GM12892 (cell line): ENCODE data around the gene CAMKK2.
"Not testable (repeated sequence)": the region's sequence is repeated elsewhere in the genome, so short reads cannot be mapped to it uniquely, and the experiment has no call there.

Experiments
- DNase-seq: peaks from one replicate; pipeline ENCODE4 v3.0.0; 2011; ENCODE audit not compliant: insufficient read length
- FAIRE-seq: peaks from 2 replicates; lab custom pipeline; 2011; peaks lifted over from hg19 to GRCh38; lab: Jason Lieb, UNC
- POLR2A ChIP-seq: IDR thresholded peaks from 2 replicates; pipeline ENCODE4 v1.6.1; 2011; ENCODE audit warnings: low read depth, low read length, control low read depth
- POLR2AphosphoS5 ChIP-seq: IDR thresholded peaks from 2 replicates; pipeline ENCODE4 v1.6.1; 2011; ENCODE audit warnings: low read depth, low read length, control low read depth
- TAF1 ChIP-seq: IDR thresholded peaks from 2 replicates; pipeline ENCODE4 v1.6.1; 2011; ENCODE audit warnings: low read depth, mild to moderate bottlenecking, control low read depth, low read length, borderline replicate concordance

CAMKK2 gene

DNA sequence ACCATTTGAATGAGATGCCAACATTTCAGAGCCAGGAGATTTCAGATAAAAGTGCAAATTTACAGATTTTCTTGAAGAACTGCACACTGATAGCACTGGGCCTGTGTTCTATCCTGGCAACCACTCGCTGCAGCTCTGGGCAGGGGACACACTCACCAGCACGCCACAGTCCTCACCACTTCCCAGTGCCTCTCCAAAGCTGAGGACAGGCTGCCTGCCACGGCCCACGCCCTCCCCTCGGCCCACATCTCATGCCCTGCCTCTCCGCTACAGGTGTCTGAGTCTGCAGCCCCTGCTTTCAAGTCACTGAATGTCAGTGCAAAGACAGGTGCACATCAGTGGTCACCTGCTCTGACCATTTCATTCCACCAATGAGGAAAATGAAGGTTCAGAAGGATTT lies 12.7 kb downstream of the CAMKK2 start:
- DNase-seq (no peak), FAIRE-seq (no peak)
- no peak for TF ChIP-seq POLR2A
- TF ChIP-seq POLR2AphosphoS5: no peak
- TF ChIP-seq TAF1: no peak

DNA sequence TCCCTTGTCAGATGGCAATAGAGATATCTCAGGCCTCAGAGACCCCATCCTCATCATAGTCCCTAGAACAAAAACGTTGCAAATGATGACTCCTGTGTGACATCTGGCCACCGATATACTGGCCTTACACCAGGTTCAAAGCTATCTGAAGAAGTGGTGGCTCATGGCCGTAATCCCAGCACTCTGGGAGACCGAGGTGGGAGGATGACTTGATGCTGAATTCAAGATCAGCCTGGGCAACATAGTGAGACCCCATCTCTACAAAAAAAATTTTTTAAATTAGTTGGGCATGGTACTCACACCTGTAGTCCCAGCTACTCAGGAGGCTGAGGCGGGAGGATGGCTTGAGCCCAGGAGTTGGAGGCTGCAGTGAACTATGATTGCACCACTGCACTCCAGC lies 13.1 kb downstream of the CAMKK2 start:
- no peak for TF ChIP-seq TAF1
- no peak for TF ChIP-seq POLR2A
- TF ChIP-seq POLR2AphosphoS5: no peak
- FAIRE-seq: no peak
- no peak for DNase-seq

DNA sequence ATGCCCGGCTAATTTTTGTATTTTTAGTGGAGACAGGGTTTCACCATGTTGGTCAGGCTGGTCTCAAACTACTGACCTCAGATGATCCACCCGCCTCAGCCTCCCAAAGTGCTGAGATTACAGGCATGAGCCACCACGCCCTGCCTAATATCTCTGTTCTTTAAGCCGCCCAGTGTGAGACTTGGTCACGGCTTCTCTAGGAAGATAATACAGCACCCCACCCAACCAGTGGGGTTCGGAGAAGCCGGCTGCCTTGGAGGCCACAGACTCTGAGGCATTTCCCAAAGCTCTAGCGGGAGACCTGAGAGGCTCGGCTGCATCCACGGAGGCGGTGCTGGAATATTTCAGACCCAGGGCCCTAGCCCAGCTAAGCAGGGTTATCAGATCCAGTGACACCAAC lies 13.6 kb downstream of the CAMKK2 start:
- DNase-seq, FAIRE-seq: not testable (repeated sequence)

DNA sequence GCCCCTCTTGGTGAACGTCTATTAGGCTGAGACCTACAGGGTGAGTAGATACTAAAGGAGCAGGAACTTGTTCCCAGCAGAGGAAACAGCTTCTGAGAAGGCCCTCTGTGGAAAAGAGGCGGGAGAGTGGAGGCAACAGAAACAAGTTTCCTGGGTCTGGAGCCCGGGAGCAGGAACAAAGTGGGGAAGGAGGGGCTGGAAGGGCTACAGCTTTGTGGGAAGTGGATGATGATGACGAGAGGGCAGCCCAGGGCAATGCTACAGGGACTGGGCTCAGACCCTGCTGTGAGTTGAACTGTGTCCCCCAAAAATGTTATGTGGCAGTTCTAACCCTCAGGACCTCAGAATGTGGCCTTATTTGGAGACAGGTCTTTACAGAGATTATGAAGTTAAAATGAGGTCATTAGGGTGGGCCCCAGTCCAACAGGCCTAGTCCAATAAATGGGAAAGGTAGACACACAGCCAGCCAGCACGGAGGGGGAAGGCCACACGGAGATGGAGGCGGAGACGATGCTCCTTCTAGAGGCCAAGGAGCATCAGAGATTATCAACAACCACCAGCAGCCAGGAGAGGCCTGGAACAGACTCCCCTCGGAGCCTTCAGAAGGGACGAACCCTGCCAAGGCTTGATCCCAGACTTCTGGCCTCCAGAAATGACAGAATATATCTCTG lies 14.3 kb downstream of the CAMKK2 start:
- DNase-seq (no peak), FAIRE-seq (no peak)
- no peak for TF ChIP-seq POLR2A
- TF ChIP-seq POLR2AphosphoS5: no peak
- no peak for TF ChIP-seq TAF1

DNA sequence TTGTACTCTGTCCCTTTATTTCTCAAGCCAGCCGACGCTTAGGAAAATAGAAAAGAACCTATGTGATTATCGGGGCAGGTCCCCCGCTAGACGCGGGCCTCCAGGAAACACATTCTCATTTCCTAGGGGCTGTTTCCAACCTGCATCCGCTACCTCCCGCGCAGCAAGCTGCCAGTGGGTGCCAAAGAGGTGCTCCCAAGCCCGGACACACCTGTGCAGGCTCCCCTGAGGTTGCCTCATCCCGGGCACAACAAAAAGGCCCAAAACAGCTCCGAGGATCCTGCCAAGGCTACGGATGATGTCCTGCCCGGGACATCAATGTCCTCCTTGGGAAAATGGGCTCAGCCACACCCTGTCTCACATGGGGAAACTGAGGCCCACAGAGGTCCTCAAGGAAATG lies 15.4 kb downstream of the CAMKK2 start:
- FAIRE-seq, DNase-seq: not testable (repeated sequence)

DNA sequence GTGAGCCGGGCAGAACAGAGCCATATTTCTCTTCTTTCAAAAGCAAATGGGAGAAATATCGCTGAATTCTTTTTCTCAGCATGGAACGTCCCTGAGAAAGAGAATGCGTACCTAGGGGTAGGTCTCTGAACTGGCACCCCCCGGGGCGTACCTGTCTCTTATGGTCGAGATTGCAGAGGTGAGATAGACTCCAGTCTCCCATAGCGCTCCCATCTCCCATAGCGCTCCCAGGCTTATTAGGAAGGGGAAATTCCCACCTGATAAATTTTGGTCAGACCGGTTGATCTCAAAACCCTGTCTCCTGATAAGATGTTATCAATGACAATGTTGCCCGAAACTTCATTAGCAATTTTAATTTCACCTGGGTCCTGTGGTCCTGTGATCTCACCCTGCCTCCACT lies 16.0 kb downstream of the CAMKK2 start:
- not testable (repeated sequence) for DNase-seq, FAIRE-seq

DNA sequence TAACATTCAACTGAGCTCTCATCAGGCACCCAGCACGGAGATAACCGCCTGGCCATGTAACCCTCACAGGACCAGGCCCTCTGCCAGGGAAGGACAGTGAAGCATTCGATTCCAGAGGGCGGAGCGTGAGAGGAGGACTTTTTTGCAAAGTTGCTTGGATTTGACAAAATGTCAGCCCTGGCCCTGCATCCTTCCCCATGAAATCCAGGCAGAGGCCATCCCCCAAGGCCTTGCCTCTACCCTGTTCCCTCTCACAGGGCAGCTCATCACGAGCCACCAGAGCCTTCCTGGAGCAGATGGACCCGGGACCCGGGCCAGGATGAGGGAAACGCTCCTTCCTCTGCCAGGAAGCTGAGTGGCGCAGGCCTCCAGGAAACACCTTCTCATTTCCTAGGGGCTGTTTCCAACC lies 17.0 kb downstream of the CAMKK2 start:
- FAIRE-seq (no peak), DNase-seq (no peak)
- TF ChIP-seq POLR2AphosphoS5: no peak
- TF ChIP-seq TAF1: no peak
- no peak for TF ChIP-seq POLR2A

DNA sequence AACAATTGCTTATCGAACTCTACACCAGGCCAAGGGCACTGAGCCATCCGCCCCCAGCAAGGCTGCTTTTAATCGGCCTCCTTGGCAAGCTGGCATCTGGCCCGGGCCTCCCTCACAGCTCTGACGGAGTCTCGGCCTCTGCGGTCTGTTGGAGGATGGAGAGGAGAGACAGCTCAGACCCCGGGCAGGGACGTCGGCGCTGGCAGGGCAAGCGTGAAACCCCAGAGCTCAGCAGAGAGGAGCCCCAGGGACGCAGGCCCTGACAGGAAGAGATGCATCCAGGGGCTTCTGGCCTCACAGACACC lies 17.5 kb downstream of the CAMKK2 start:
- DNase-seq: no peak
- FAIRE-seq: no peak

DNA sequence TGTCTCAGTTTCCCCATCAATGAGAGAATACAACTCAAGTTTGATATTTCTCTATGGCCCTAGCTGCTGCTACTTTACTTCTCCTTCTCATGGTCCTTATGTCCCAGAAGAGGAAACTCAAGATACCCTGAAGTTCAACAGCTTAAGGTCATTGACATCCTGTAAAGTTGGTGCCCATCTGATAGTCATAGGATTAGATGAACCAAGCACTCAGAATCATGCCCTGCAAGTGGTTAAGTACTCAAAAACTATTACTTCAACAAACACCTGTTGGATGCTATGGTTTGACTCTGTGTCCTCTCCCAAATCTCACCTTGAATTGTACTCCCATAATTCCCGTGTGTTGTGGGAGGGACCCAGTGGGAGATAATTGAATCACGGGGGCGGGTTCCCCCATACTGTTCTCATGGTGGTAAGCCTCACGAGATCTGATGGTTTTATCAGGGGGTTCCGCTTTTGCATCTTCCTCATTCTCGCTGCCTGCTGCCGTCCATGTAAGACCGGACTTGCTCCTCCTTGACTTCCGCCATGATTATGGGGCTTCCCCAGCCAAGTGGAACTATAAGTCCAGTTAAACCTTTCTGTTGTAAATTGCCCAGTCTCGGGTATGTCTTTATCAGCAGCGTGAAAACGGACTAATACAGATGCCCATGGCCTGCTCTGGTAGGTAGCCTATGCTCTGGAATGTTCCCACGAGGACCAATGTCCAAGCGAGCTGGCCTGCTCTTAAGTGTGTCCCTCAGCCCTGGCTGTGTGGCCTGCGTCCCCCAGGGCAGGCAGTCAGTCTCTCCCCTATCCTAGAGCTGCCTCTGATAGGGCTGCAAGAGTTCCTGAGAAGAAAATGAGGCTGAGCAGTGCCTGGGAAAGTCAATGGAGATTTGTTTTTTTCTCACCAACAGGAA lies 18.1 kb downstream of the CAMKK2 start:
- FAIRE-seq (peak; percentile 30), DNase-seq (no peak)
- TF ChIP-seq TAF1 (no peak), POLR2AphosphoS5 (no peak), POLR2A (no peak)

More for the DNA sequence above, 17.5 kb downstream of the CAMKK2 start:
- TF ChIP-seq TAF1 (no peak), POLR2A (no peak), POLR2AphosphoS5 (no peak)

DNA sequence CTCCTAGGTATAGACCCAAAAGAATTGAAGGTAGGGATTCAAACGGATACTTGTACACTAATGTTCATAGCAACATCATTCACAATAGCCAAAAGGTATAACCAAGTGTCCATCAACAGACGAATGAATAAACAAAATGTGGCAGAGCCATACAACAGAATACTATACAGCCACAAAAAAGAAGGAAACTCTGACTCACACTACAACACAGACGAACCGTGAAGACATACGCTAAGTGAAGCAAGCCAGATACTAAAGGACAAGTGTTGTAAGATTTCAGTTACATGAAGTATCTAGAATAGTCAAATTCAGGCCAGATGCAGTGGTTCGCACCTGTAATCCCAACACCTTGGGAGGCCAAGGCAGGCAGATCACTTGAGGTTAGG lies 19.1 kb downstream of the CAMKK2 start:
- FAIRE-seq (no peak), DNase-seq (no peak)
- TF ChIP-seq TAF1 (no peak), POLR2A (no peak), POLR2AphosphoS5 (no peak)

DNA sequence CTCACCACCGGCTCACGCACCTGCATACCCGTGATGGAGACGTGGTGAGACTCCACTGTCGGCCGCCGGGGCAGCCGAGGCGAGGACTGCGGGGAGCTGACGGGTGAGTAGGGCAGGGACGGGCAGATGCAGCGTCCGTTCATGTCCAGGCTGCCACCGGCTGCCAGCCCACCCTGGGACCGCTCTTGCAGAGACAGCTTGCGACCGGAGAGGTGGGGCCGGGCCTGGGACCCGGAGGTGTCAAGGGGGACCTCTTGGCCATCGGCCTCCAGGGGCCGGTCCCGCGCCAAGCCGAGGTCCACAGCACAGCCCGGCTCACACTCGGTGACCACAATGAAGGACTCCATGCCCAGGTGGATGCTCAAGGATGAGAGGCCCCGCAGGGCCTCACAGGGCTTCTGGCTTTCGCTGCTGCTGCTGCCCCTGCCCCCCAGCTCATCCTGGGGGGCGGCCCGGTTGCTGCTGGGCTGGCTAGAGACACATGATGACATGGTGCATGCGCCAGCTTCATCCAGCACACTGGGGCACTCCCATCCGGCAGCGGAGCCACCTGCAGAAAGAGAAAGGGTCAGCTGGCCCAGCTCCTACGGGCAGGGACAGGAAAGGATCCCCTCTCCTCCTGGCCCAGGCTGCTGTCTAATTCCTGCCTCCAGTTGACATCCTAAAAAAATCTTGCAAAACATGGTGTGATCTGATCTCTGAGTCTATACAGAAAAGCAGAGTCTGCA lies 22.3 kb downstream of the CAMKK2 start:
- no peak for TF ChIP-seq POLR2A
- TF ChIP-seq TAF1: no peak
- TF ChIP-seq POLR2AphosphoS5: no peak
- no peak for FAIRE-seq
- no peak for DNase-seq

DNA sequence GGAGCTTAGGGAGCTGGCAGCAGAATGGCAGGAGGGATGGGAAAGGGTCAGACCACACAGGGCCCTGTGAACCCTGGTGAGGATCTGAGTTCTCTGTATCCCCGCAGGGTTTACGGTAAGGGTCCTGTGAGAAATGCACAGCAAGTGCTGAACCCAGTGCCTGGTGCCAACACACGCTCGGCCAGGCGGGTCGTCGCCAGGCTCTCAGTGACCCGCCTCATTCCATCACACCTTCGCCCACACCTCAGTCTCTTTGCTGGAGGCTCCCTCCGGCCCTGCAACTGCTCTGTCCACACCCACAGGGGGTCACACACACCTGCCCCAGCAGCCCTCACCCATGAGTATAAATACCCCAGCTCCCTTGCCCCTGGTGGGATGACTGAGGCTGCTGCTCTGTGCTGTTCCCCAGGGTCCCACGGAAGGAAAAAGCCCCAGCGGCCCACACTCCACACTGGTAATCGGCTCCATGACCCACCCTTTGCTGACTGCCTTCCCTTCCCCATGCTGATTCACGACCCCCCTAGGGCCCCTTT lies 23.1 kb downstream of the CAMKK2 start:
- DNase-seq (no peak), FAIRE-seq (no peak)
- no peak for TF ChIP-seq POLR2AphosphoS5
- TF ChIP-seq TAF1: no peak
- TF ChIP-seq POLR2A: no peak
